ENCODE results near the gene BANF1.
"Not testable (repeated sequence)": the region's sequence is repeated elsewhere in the genome, so short reads cannot be mapped to it uniquely, and the experiment has no call there.

BANF1 gene

GRCh38 chr11:66011239-66011784 is 9.0 kb downstream of the BANF1 start:
- no peak for DNase-seq (ENCODE audit: low read depth in 2 of 2)

GRCh38 chr11:66011785-66012303 is 9.5 kb downstream of the BANF1 start, which contains the start of gene CST6:
CST6 (plus strand) TSS chr11:66012008; CDS start chr11:66012045, 37 bp downstream.
- no peak for DNase-seq (ENCODE audit: low read depth in 2 of 2)

GRCh38 chr11:66012371-66012945 is 10.2 kb downstream of the BANF1 start:
- DNase-seq (ENCODE audit: low read depth in 2 of 2), result no peak

GRCh38 chr11:66012946-66013761 is 10.9 kb downstream of the BANF1 start:
- DNase-seq (ENCODE audit: low read depth in 2 of 2), result no peak

- no peak for DNase-seq (ENCODE audit: low read depth in 2 of 2)
These were observed 11.4 kb downstream of the BANF1 start for GRCh38 chr11:66013762-66014100.

GRCh38 chr11:66014804-66015453 is 12.6 kb downstream of the BANF1 start:
- no peak for DNase-seq (ENCODE audit: low read depth in 2 of 2)

GRCh38 chr11:66015454-66015881 is 13.2 kb downstream of the BANF1 start:
- DNase-seq (ENCODE audit: low read depth in 2 of 2), result no peak

- no peak for DNase-seq (ENCODE audit: low read depth in 2 of 2)
These were observed 13.9 kb downstream of the BANF1 start for GRCh38 chr11:66015936-66016792.

- no peak for DNase-seq (ENCODE audit: low read depth in 2 of 2)
These were observed 14.5 kb downstream of the BANF1 start for GRCh38 chr11:66016793-66017177.

GRCh38 chr11:66017321-66017720 is 15.0 kb downstream of the BANF1 start:
- DNase-seq (ENCODE audit: low read depth in 2 of 2), result no peak

GRCh38 chr11:66020212-66020611 is 17.9 kb downstream of the BANF1 start:
- no peak for DNase-seq (ENCODE audit: low read depth in 2 of 2)

- DNase-seq (ENCODE audit: low read depth in 2 of 2), result no peak
These were observed 18.5 kb downstream of the BANF1 start for GRCh38 chr11:66020618-66021357.

GRCh38 chr11:66022401-66023185 is 20.3 kb downstream of the BANF1 start:
- DNase-seq (ENCODE audit: low read depth in 2 of 2), result peak; percentile 76 to 78

GRCh38 chr11:66023186-66023440 is 20.8 kb downstream of the BANF1 start:
- not testable (repeated sequence) for DNase-seq (ENCODE audit: low read depth in 2 of 2)

GRCh38 chr11:66026017-66026529 is 23.8 kb downstream of the BANF1 start, which contains the start of gene CATSPER1:
CATSPER1 (minus strand) TSS chr11:66026479; CDS start chr11:66026379, 100 bp downstream.
- DNase-seq (ENCODE audit: low read depth in 2 of 2), result no peak

GRCh38 chr11:66032957-66033735 is 30.8 kb downstream of the BANF1 start:
- DNase-seq (ENCODE audit: low read depth in 2 of 2), result no peak

- no peak for DNase-seq (ENCODE audit: low read depth in 2 of 2)
These were observed 33.5 kb downstream of the BANF1 start for GRCh38 chr11:66035653-66036333.

GRCh38 chr11:66036334-66036710 is 34.0 kb downstream of the BANF1 start:
- no peak for DNase-seq (ENCODE audit: low read depth in 2 of 2)
